ENCODE measurements around the gene IL12B. TPM values are rescaled to one million over a fixed set of nuclear protein-coding genes. Genes with fewer than 3 reads are reported as not detected.
"Not testable (repeated sequence)": the region's sequence is repeated elsewhere in the genome, so short reads cannot be mapped to it uniquely, and the experiment has no call there.

Gene IL12B
- not detected in 2 replicates for total RNA-seq (2021)
- Bru-seq, nascent RNA, result percentile 12 among the genes with signal in this experiment
- BruChase-seq, experiment 1, labeled RNA remaining after a 2-hour chase, result percentile 7 among the genes with signal in this experiment
- BruChase-seq, experiment 2, labeled RNA remaining after a 6-hour chase, result percentile 12 among the genes with signal in this experiment
- long read RNA-seq, result 0 reads

GRCh38 chr5:159330131-159330800, at the start of gene IL12B:
Gene IL12B (minus strand): TSS chr5:159330487. CDS start chr5:159326782, 3,705 bp downstream.
- H3F3A ChIP-seq (ENCODE audit: insufficient read depth, low read depth), result no peaks in the 10 kb centered on the region
- BruUV-seq (replicated peaks), result no TSS peak
- no peak for TF ChIP-seq EZH2 (IDR thresholded peaks at IDR 0.05; ENCODE audit: low read depth)
- no peak for TF ChIP-seq CTCF (conservative IDR thresholded peaks at IDR 0.05)
- no peaks in the 10 kb centered on the region for H3K36me3 ChIP-seq (ENCODE audit: low read depth)
- no peaks in the 10 kb centered on the region; the same call in 1 of the 2 replicates for H4K20me1 ChIP-seq (ENCODE audit: insufficient read depth)
- ChIA-PET CTCF (no interaction called here), POLR2A (ENCODE audit: unreplicated experiment) (no interaction called here)
- H3K4me1 ChIP-seq (replicated peaks; ENCODE audit: insufficient read depth), result no peaks in the 10 kb centered on the region
- H3K79me2 ChIP-seq (ENCODE audit: low read depth), result no peaks in the 10 kb centered on the region
- H3K27me3 ChIP-seq (ENCODE audit: insufficient read depth, low read depth), result peaks cover 24% of the 10 kb centered on the region
- DNase-seq, result no peak
- H2AFZ ChIP-seq, result no peak within 1 kb of the TSS
- intact Hi-C loops (cut with micrococcal nuclease; ENCODE audit: unreplicated experiment), result loop anchor here (5.0 kb wide), 1 partner anchor 112 kb away; no protein-coding TSS in a partner anchor
- H3K4me3 ChIP-seq, result peak within 1 kb of the TSS; percentile 56; the same call in 1 of the 2 replicates
- H3K9me2 ChIP-seq (ENCODE audit: insufficient read depth), result no peaks in the 10 kb centered on the region
- H3K27ac ChIP-seq, result no peak within 1 kb of the TSS
- no peaks in the 10 kb centered on the region for H3K9me3 ChIP-seq (ENCODE audit: insufficient read depth, low read depth)
- peak within 1 kb of the TSS; percentile 83 for H3K4me2 ChIP-seq

- no peaks in the 10 kb centered on the region for H3K4me1 ChIP-seq (replicated peaks; ENCODE audit: insufficient read depth)
- no peak for TF ChIP-seq CTCF (conservative IDR thresholded peaks at IDR 0.05)
- TF ChIP-seq EZH2 (IDR thresholded peaks at IDR 0.05; ENCODE audit: low read depth), result no peak
- no peak overlapping the region for H3K27ac ChIP-seq
- ChIA-PET CTCF (no interaction called here), POLR2A (ENCODE audit: unreplicated experiment) (no interaction called here)
- H2AFZ ChIP-seq, result no peak overlapping the region
- intact Hi-C loops (cut with micrococcal nuclease; ENCODE audit: unreplicated experiment), result no loop called here
- no peak for DNase-seq
- no peak overlapping the region for H3K4me2 ChIP-seq
- H3K36me3 ChIP-seq (ENCODE audit: low read depth), result no peaks in the 10 kb centered on the region
- peaks cover 13% of the 10 kb centered on the region; the same call in 1 of the 2 replicates for H3K9me3 ChIP-seq (ENCODE audit: insufficient read depth, low read depth)
- no peaks in the 10 kb centered on the region for H3F3A ChIP-seq (ENCODE audit: insufficient read depth, low read depth)
- no peaks in the 10 kb centered on the region for H3K79me2 ChIP-seq (ENCODE audit: low read depth)
- H3K4me3 ChIP-seq, result no peak overlapping the region
- no peaks in the 10 kb centered on the region; the same call in 1 of the 2 replicates for H3K9me2 ChIP-seq (ENCODE audit: insufficient read depth)
- no peaks in the 10 kb centered on the region for H3K27me3 ChIP-seq (ENCODE audit: insufficient read depth, low read depth)
- BruUV-seq (replicated peaks), result no TSS peak
- no peaks in the 10 kb centered on the region for H4K20me1 ChIP-seq (ENCODE audit: insufficient read depth)
Measured at GRCh38 chr5:159377653-159378052, 47.4 kb upstream of the IL12B start.

GRCh38 chr5:159367866-159368265, 37.6 kb upstream of the IL12B start:
- H4K20me1 ChIP-seq (ENCODE audit: insufficient read depth); H3K36me3 ChIP-seq (ENCODE audit: low read depth); H3K27ac ChIP-seq; H3K9me2 ChIP-seq (ENCODE audit: insufficient read depth); H2AFZ ChIP-seq; H3F3A ChIP-seq (ENCODE audit: insufficient read depth, low read depth); H3K4me2 ChIP-seq; H3K79me2 ChIP-seq (ENCODE audit: low read depth); H3K4me1 ChIP-seq (replicated peaks; ENCODE audit: insufficient read depth); H3K4me3 ChIP-seq; BruUV-seq (replicated peaks); CTCF ChIA-PET; intact Hi-C loops (cut with micrococcal nuclease; ENCODE audit: unreplicated experiment); DNase-seq; POLR2A ChIA-PET (ENCODE audit: unreplicated experiment); H3K27me3 ChIP-seq (ENCODE audit: insufficient read depth, low read depth); H3K9me3 ChIP-seq (ENCODE audit: insufficient read depth, low read depth): not testable (repeated sequence)

GRCh38 chr5:159366776-159367175, 36.5 kb upstream of the IL12B start:
- H3K79me2 ChIP-seq (ENCODE audit: low read depth); H4K20me1 ChIP-seq (ENCODE audit: insufficient read depth); H3K27me3 ChIP-seq (ENCODE audit: insufficient read depth, low read depth); CTCF ChIA-PET; POLR2A ChIA-PET (ENCODE audit: unreplicated experiment); H3K4me1 ChIP-seq (replicated peaks; ENCODE audit: insufficient read depth); H3F3A ChIP-seq (ENCODE audit: insufficient read depth, low read depth); DNase-seq; H3K27ac ChIP-seq; BruUV-seq (replicated peaks); H3K9me2 ChIP-seq (ENCODE audit: insufficient read depth); H3K9me3 ChIP-seq (ENCODE audit: insufficient read depth, low read depth); intact Hi-C loops (cut with micrococcal nuclease; ENCODE audit: unreplicated experiment); H2AFZ ChIP-seq; H3K36me3 ChIP-seq (ENCODE audit: low read depth); H3K4me3 ChIP-seq; H3K4me2 ChIP-seq: not testable (repeated sequence)

All from PC-9 (cell line).